ENCODE measurements around the gene ZNF557. TPM values are rescaled to one million over a fixed set of nuclear protein-coding genes. Genes with fewer than 3 reads are reported as not detected.

The ZNF557 gene
- polyA plus RNA-seq, 1 donor (not counting 4 experiments of a cell fraction or from before 2014, with no cell fraction given): 3.3 TPM

DNA sequence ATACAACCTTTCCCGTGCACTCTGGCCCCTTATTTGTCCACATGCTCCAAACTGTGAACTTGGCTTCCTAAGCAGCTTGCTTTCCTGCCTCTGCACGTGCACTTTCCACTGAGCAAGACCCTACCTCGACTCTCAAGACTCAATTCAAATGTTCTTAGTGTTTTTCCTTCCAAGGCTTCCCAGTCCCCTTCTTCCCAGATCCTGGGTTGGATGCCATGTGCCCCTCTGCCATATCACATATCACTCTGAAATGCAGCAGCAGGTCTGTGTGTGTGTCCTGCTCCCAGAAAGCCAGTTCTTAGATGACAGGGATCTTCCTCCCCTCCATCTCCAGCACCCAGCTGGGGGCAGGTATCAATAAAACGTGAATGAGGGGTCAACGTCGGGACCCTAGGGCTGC lies 3.0 kb downstream of the ZNF557 start:
- dilution Hi-C loops (cut with MboI; ENCODE audit: extremely low pct_ligation_motif_present, low sequenced_read_pairs): no loop called here
- H3K36me3 ChIP-seq (ENCODE audit: control insufficient read depth in 2 of 2, extremely low read depth in 1 of 2, insufficient read depth in 2 of 2, low read length in 2 of 2): peaks cover 22 to 26% of the 10 kb centered on the region in 2 experiments
- H3K4me1 ChIP-seq (ENCODE audit: control insufficient read depth, extremely low read depth, insufficient read depth, low read length): peaks cover 6% of the 10 kb centered on the region

DNA sequence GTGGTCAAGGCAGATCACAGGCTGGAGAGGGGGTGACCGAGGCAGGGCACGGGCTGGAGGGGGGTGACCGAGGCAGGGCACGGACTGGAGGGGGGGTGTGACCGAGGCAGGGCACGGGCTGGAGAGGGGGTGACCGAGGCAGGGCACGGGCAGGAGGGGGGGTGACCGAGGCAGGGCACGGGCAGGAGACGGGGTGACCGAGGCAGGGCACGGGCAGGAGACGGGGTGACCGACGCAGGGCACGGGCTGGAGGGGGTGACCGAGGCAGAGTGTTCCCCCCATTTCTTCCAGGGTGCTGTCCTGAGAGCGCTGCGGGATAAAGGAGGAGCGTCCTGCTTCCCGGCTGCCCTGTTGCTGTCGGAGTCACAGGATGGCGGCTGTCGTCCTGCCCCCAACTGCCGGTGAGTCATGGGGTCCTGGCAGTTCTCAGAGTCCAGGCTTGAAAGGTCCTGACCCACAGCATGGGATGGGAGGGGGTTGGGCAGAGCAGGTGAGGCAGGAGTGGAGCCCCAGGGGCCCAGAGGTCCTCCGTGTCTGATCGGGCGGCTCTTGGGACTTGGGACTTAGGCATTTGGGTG lies 5.3 kb downstream of the ZNF557 start:
- H3K27me3 ChIP-seq (ENCODE audit: control insufficient read depth, extremely low read depth, insufficient read depth, low read length): no peaks in the 10 kb centered on the region
- H3K4me3 ChIP-seq (ENCODE audit: control insufficient read depth in 2 of 3, extremely low read depth in 1 of 3, insufficient read depth in 2 of 3, low read depth in 1 of 3, low read length in 3 of 3): no peak overlapping the region
- H3K9me3 ChIP-seq (ENCODE audit: control insufficient read depth, low read depth, low read length): peaks cover 16% of the 10 kb centered on the region
- peaks cover 6% of the 10 kb centered on the region for H3K4me1 ChIP-seq (ENCODE audit: control insufficient read depth, extremely low read depth, insufficient read depth, low read length)
- no peak overlapping the region for H3K9ac ChIP-seq (ENCODE audit: control insufficient read depth, extremely low read depth, insufficient read depth, low read length)
- dilution Hi-C loops (cut with MboI; ENCODE audit: extremely low pct_ligation_motif_present, low sequenced_read_pairs): no loop called here
- H3K9me1 ChIP-seq (ENCODE audit: control insufficient read depth, extremely low read depth, insufficient read depth, low read length): no peaks in the 10 kb centered on the region
- peaks cover 10% of the 10 kb centered on the region for H3K79me2 ChIP-seq (ENCODE audit: control insufficient read depth, insufficient read depth, low read length)
- H3K36me3 ChIP-seq (ENCODE audit: control insufficient read depth in 2 of 2, extremely low read depth in 1 of 2, insufficient read depth in 2 of 2, low read length in 2 of 2): peaks cover 31 to 38% of the 10 kb centered on the region in 2 experiments
- FAIRE-seq: no peak
- H4K20me1 ChIP-seq (ENCODE audit: control insufficient read depth, extremely low read depth, insufficient read depth, low read length): no peaks in the 10 kb centered on the region
- H2AFZ ChIP-seq (ENCODE audit: control insufficient read depth, low read length): no peak overlapping the region
- no peak overlapping the region for H3K4me2 ChIP-seq (ENCODE audit: control insufficient read depth, extremely low read depth, insufficient read depth, low read depth, low read length)
- H3K27ac ChIP-seq (ENCODE audit: control insufficient read depth, insufficient read depth, low read length): no peak overlapping the region
- TF ChIP-seq, protein P1, sequence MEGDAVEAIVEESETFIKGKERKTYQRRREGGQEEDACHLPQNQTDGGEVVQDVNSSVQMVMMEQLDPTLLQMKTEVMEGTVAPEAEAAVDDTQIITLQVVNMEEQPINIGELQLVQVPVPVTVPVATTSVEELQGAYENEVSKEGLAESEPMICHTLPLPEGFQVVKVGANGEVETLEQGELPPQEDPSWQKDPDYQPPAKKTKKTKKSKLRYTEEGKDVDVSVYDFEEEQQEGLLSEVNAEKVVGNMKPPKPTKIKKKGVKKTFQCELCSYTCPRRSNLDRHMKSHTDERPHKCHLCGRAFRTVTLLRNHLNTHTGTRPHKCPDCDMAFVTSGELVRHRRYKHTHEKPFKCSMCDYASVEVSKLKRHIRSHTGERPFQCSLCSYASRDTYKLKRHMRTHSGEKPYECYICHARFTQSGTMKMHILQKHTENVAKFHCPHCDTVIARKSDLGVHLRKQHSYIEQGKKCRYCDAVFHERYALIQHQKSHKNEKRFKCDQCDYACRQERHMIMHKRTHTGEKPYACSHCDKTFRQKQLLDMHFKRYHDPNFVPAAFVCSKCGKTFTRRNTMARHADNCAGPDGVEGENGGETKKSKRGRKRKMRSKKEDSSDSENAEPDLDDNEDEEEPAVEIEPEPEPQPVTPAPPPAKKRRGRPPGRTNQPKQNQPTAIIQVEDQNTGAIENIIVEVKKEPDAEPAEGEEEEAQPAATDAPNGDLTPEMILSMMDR (optimal IDR thresholded peaks at IDR 0.05 in 1 of 3, IDR thresholded peaks at IDR 0.05 in 1 of 3, conservative IDR thresholded peaks at IDR 0.05 in 1 of 3; ENCODE audit: extremely low read depth in 1 of 3, insufficient read depth in 2 of 3, low read length in 3 of 3): no peak
- TF ChIP-seq EZH2 (IDR thresholded peaks at IDR 0.05; ENCODE audit: low read length): no peak
- DNase-seq (ENCODE audit: low read depth, low spot score): no peak

More for the DNA sequence above, 3.0 kb downstream of the ZNF557 start:
- FAIRE-seq: no peak
- Histone ChIP-seq H3K27me3 (ENCODE audit: control insufficient read depth, extremely low read depth, insufficient read depth, low read length) (no peaks in the 10 kb centered on the region), H3K4me2 (ENCODE audit: control insufficient read depth, extremely low read depth, insufficient read depth, low read depth, low read length) (no peak overlapping the region), H4K20me1 (ENCODE audit: control insufficient read depth, extremely low read depth, insufficient read depth, low read length) (no peaks in the 10 kb centered on the region), H2AFZ (ENCODE audit: control insufficient read depth, low read length) (no peak overlapping the region), H3K4me3 (ENCODE audit: control insufficient read depth in 2 of 3, extremely low read depth in 1 of 3, insufficient read depth in 2 of 3, low read depth in 1 of 3, low read length in 3 of 3) (no peak overlapping the region), H3K9me1 (ENCODE audit: control insufficient read depth, extremely low read depth, insufficient read depth, low read length) (no peaks in the 10 kb centered on the region), H3K9ac (ENCODE audit: control insufficient read depth, extremely low read depth, insufficient read depth, low read length) (no peak overlapping the region), H3K9me3 (ENCODE audit: control insufficient read depth, low read depth, low read length) (peaks cover 6% of the 10 kb centered on the region), H3K27ac (ENCODE audit: control insufficient read depth, insufficient read depth, low read length) (no peak overlapping the region), H3K79me2 (ENCODE audit: control insufficient read depth, insufficient read depth, low read length) (peaks cover 11% of the 10 kb centered on the region)
- TF ChIP-seq EZH2 (IDR thresholded peaks at IDR 0.05; ENCODE audit: low read length): no peak
- TF ChIP-seq, protein P1 (optimal IDR thresholded peaks at IDR 0.05 in 1 of 3, IDR thresholded peaks at IDR 0.05 in 1 of 3, conservative IDR thresholded peaks at IDR 0.05 in 1 of 3; ENCODE audit: extremely low read depth in 1 of 3, insufficient read depth in 2 of 3, low read length in 3 of 3): no peak
- no peak for DNase-seq (ENCODE audit: low read depth, low spot score)

Data from keratinocyte (primary cell).